ENCODE results near the gene ZC3H10.

ZC3H10 gene

DNA sequence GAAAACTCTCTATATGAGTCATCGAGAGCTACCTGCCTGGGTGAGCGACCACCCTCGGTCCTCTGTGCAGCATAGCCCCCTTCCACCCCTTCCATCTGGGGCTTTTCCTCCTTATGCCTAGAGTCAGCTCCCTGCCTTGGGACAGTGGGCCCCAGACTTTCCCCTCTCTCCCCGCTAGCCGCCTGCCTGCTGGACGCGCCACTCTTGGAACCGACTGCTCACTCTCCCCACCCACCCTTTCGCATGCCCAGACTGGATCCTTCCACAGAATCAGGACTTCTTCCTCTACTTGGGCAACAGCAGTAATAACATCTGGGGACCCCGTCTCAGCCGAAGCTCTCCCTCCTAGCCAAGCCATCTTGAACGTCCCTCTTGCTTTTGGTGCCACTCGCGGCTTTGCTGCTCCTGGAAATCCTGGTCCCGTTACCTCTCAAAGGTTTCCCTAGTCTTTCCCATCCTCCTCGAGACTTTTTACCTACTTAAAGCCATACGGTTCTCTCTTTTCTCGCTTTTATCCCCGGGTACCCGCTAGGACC, 10.7 kb downstream of the ZC3H10 start:
- no peak for DNase-seq

DNA sequence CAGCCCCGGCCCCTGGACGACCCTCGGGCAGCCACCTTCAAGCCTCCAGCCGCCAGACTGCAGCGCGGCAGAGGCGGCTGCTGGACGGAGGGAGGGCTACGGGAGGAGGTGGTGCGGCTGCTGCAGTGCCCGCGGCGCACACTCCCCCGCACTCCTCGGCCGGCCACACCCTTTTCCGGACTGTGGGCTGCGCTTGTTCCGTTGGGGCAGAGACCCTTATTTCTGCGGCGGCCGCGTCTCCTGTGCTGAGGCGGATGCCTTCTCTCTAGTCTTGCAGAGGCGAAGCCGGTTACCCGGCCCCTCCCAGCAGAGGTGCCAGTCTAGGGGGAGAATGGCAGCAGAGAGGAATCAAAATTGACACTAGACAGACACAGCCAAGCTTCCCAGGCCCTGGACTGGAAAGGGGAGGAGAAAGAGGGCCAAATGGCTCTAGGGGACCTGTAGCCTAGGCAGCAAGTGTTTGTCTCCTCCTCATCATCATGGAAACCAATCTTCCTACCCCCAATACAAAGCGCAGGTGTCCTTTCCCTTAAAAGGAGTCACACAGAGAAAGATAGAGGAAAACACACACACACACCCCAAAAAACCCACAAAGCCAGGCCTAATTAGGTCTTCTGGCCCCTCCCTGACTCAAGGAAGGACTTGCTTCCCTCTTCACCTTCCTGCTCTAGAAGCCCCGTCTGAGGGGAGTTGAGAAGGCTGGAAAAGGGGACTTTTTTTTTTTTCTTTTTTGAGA, 11.3 kb downstream of the ZC3H10 start:
- DNase-seq = peak; percentile 29

DNA sequence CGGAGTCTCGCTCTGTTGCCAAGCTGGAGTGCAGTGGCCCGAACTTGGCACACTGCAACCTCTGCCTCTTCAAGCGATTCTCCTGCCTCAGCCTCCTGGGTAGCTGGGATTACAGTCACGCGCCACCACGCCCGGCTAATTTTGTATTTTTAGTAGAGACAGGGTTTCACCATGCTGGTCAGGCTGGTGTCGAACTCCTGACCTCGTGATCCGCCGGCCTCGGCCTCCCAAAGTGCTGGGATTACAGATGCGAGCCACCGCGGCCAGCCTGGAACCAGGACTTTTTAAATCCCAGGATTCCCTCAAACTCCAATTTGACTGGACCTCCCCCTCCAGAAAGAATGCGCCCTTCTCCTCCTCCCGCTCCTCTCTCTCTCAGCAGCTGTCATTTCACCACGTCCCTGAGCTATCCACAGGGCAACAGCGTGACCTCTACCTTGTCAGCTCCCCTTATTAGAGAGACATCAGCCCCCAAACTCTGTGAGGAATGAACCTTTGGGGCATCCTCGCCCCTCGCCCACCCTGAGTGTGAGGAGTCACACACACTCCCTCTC, 12.0 kb downstream of the ZC3H10 start:
- no peak for DNase-seq

DNA sequence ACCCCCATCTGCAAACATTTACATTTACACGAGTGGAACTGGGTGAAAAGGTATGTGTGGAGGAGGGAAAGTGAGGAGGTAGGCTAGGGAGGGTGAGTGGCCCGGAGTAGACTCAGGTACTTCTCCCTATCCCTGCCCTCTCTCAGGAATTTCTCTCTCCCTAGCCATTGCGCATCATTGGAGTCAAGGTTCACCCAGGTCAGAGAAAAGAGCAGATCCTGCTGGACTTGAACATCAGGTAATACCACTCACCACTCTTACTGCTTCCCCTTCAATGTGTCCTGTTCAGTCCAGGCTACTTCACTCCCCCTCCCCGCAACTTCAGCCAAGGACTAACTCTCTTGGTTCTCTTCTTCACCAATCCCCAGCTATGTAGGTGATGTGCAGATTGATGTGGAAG, 12.8 kb downstream of the ZC3H10 start:
- no peak for DNase-seq

DNA sequence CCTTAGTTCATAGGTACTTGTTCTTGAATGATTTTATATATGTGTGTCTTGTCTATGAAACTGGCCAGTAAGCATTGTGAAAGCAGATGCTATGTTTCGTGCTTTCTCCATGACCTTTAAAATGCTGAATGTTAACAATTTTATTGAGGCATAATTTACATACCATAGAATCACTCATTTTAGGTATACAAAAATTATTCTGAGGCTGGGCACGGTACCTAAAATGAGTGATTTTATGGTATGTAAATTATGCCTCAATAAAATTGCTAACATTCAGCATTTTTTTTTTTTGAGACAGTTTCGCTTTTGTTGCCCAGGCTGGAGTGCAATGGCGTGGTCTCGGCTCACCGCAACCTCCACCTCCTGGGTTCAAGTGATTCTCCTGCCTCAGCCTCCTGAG, 16.8 kb downstream of the ZC3H10 start:
- DNase-seq = no peak

DNA sequence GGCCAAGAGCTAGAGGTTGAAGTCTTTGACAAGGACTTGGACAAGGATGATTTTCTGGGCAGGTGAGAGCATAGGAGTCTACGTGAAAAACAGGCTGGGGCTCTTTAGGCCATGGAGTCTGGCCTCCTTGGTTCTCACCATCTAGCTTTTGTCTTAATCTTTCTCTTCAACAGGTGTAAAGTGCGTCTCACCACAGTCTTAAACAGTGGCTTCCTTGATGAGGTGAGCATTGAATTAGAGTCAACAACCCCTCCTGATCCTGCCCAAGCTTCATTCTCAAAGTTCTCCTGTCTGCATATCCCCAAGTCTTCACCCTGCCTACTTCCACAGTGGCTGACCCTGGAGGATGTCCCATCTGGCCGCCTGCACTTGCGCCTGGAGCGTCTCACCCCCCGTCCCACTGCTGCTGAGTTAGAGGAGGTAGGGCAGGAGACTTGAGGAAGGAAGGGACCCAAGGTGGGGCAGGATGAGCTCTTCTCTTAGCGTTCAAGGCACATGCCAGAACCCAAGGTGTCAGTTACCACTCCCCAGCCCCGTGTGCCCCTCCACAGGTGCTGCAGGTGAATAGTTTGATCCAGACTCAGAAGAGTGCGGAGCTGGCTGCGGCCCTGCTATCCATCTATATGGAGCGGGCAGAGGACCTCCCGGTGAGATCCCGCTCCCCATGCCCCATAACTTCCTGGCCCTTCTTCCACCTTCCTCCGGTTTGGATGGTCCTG, 19.9 kb downstream of the ZC3H10 start:
- no peak for DNase-seq

DNA sequence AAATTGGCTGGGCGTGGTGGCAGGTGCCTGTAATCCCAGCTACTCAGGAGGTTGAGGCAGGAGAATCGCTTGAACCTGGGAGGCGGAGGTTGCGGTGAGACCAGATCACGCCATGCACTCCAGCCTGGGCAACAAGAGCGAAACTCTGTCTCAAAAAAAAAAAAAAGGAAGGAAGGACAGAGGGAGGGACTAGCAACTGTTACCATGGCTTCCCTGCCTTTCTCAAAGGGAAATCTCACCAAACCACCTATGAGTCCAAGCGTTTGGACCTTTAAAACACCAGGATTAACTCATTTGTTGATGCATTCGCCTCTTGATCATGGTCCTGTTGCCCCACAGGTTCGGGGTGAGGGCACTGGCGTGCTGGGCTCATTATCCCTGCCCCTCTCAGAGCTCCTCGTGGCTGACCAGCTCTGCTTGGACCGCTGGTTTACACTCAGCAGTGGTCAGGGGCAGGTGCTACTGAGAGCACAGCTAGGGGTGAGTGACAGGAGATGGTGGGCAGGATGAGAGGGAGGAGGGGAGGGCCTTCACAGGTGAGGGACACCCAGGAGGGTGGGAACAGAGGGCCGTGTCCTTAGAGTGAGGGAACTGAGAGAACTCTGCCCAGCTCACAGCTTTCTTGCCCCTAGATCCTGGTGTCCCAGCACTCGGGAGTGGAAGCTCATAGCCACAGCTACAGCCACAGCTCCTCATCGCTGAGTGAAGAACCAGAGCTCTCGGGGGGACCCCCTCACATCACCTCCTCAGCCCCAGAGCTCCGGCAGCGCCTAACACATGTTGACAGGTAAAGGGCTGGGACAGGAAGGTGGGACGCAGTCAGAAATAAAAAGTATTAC, 24.1 kb downstream of the ZC3H10 start:
- no peak for DNase-seq

DNA sequence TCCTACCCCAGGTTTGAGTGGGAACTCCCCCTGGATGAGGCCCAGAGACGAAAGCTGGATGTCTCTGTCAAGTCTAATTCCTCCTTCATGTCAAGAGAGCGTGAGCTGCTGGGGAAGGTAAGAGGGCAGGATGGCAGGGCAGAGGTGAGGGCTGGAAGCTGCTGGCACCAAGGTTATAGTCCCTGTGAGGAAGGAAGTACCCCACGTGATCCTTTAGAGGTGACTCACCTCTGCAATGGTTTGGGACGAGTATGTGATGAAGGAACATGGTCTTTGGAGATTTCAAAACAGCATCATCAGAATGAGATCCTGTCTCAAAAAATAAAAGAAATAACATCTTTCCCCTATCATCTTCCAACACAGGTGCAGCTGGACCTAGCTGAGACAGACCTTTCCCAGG, 25.2 kb downstream of the ZC3H10 start:
- no peak for DNase-seq

DNA sequence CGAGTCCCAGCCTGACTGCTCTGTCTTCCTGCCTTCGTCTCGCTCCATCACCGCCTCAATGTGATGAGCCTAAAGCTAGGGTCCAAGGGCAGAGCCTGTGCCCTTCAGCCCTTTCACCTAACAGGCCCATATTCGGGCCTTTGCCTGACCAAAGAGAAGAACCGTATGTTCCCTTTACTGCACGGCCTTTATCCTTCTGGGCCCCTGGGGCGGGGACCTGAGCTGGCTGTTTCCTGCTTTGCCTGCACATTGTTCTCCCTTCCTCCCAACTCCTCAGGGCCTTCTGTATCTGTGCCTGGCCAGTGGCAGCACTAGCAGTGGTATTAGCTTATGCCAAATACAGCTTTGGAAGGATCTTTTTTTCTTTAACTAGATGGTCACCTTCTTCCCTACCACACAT, 25.8 kb downstream of the ZC3H10 start:
- DNase-seq = no peak

DNA sequence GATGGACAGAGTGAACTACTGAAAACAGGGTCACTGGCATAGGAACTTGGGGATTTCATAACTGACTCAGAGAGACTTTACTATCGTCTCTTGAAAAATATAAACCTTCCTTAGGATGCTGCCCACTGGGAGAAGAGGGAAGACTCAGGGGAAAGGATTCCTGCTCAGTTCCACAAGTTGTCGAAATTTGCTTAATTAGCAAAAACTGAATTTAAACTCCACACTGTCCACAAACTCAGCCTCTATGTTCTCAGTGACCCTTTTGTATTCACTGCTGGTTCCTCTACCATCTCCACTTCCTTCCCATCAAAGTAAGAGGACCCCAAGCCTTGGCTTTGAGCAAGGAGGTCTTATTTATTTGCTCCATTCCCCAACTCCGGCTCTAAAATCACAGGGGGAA, 27.2 kb downstream of the ZC3H10 start:
- no peak for DNase-seq

DNA sequence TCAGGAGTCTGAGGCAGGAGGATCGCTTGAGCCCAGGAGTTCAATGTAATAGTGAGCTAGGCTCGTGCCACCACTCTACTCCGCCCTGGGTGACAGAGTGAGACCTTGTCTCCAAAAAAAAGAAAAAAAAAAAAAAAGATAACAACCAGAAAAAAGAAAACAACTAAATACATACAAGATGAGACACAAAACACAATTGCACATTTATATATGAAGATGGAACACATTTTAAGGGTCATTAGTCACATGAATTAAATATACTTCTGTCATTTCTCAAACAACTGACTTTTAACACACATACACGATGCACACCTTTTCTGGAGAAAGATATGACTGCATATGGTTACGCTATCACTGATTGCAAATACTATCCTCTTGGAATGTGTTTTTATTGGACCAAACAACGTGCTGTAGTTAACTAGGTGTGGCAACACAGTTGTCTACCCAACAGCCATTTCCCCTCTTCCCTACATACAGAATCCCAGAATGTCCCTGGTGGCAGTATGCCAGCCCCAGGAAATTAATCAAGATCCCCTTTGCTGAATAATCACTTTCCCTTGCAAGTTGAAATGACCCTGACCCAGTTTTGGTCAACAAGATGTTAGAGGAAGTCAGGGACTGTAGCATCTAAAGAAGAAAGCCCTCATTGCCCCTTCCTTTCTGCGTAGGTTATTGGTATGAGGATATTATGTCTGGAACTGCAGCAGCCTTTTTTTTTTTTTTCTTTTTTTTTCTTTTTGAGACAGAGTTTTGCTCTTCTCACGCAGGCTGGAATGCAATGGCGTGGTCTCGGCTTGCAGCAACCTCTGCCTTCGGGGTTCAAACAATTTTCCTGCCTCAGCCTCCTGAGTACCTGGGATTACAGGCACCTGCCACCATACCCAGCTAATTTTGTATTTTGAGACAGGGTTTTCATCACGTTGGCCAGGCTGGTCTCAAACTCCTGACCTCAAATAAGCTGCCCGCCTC, 28.7 kb downstream of the ZC3H10 start:
- DNase-seq = no peak

DNA sequence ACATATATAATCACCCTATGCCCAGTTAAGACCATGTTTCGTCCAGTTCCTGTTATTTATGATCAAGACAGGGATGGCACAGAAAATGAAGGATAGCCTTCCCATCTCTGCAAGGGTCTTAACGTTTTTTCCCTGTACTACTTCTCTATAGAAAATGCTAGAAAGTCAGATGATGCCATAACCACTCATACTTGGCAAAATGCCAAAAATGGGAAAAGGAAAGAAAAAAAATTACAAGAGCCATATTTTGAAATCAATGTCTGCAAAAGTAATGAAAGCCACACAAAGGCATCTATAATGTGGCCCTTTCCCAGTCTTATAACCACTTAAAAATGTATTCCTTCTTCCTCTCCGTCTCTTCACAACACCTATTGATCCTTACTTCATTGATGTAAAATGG, 32.5 kb downstream of the ZC3H10 start:
- DNase-seq = no peak

DNA sequence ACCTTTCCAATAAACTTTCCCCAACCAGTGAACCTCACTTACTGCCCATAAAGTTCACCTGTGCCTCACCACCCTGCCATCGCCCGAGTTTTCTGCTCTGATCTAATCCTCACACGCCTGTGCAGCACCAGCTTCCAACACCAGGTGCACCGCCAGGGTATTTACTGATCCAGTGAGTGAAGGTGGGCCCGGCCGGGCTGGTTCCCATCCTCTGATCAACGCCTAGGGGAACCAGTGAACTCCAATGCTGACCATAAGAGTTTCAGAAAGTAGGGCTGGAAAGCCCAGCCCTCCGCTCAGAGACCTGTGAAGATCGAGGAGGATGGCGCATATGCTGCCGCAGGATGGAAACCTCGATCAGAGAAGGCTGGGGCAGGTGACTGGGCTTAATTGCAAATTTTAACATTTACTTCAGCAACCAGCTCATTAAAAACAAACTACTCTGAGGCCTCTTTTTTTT, 33.6 kb downstream of the ZC3H10 start:
- DNase-seq = peak; percentile 42

DNA sequence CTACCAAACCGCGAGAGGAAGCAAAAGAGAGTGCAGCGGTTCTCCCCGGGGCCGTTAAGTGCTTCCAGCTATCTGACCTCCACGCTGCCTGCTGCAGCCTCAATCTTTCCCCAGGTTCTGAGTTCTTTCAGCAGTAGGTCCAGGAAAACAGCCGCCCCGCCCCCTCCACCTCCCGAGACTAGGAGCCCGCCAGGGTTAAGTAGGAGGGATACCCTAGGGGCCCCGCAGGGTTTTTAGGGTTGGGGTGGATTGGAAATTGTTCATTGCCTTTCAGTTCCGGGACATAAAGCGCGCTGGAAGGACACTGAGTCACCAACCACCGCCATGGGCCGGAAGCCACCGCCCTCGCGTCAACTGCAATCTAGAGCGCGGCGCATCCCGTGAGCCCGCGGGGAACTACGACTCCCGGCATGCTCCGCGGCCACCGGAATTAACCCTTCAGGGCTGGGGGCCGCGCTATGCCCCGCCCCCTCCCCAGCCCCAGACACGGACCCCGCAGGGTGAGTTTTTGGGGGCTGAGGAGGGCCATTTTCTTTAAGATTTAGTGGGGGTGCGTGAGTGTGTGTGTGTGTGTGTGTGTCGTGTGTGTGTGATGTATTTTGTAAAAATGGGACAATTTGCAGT, 34.2 kb downstream of the ZC3H10 start, which contains the start of gene MYL6B:
Gene MYL6B, plus strand, starts transcription at position 456 of the 624 bp plus-strand sequence. CDS start 1,332 bp downstream, outside the sequence.
- peak; percentile 78 for DNase-seq

DNA sequence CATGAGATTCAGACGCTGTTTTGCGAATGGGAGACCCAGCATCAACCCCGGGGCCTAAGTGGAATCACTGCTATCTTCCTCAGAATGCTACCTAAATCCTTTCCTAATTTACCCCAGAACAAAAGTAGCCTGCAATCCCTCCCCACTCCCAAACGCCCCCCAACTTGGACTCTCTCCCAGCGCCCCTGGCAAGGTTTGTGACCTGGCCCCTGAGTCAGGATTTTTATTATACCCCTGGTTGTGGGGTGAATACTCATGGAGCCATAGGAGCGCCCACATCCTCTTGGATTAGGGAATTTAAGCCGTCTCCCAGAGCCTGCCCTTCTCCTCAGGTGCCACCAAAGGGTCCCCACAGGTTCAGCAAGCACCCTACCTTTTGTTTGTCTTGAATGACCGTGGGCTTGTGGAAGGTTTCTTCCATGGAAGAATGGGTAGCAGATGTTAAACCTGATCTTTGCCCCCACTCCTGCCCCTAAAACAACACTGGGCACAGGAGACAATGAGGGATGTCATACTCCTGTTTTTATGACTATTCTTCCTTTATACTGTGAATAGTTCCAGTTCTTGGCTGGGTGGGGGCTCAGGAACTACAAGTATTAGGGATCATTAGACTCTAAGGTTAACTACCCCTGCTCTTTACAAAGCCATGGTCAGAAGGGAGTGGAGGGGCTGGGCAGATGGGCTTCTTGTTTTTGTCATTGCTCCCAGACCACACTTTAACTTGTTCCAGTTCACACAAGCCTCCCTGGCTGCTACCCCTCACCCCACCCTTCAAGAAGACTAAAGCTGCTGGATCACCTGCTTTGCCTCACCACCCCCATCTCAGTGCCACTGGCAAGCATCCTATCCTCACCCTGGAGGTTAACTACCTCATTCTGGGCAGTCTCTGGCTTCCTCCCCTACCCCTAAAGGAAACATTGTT, 35.0 kb downstream of the ZC3H10 start:
- no peak for DNase-seq

DNA sequence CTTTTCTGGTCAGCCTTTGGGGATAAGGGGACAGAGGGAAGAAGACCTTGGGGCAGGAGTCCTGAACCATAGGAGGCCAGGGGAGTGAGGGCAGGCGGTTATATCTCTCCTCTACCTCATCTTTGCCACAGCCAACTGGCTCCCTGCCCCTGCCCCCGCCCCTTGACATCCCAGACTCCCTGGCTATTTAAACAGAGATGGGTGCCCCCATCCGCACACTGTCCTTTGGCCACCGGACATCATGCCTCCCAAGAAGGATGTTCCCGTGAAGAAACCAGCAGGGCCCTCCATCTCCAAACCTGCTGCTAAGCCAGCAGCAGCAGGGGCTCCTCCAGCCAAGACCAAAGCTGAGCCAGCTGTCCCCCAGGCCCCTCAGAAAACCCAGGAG, 35.6 kb downstream of the ZC3H10 start:
- no peak for DNase-seq

DNA sequence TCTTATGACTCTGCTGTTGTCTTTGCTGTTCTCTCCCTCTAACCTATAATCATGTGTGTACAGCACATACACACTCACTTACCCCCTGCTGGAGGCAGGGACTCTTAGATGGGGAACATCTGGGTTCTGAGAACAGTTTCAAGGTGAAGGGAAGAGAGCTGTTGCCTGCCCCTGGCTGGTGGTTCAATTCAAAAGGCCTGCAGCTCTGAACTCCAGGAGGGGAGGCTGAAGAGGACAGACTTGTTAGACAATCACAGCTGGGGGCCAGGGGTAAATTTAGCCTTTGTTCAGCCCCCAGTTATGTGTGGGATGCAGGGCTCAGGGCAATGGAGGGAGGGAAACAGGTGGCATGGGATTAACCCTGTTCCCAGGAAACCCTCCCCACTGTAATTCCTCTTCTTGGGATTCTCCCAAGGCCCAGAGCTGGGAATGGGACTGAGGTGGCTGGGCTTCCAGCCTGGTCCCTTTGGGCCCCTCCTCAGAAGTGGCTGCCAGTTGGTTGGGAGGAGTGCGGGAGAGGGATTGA, 36.2 kb downstream of the ZC3H10 start:
- no peak for DNase-seq

DNA sequence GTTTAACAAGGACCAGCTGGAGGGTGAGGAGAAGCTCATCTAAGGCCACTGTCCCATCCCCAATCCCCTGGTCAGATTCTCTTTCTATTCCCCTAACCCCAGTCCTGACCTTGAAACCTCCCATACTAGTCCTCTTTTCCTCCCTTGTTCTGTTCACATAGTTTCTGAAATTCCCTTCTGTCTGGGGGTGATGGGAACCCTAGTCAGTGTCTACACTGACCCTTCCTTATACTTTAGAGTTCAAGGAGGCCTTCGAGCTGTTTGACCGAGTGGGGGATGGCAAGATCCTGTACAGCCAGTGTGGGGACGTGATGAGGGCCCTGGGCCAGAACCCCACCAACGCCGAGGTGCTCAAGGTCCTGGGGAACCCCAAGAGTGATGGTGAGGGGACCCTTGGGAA, 36.8 kb downstream of the ZC3H10 start:
- no peak for DNase-seq

DNA sequence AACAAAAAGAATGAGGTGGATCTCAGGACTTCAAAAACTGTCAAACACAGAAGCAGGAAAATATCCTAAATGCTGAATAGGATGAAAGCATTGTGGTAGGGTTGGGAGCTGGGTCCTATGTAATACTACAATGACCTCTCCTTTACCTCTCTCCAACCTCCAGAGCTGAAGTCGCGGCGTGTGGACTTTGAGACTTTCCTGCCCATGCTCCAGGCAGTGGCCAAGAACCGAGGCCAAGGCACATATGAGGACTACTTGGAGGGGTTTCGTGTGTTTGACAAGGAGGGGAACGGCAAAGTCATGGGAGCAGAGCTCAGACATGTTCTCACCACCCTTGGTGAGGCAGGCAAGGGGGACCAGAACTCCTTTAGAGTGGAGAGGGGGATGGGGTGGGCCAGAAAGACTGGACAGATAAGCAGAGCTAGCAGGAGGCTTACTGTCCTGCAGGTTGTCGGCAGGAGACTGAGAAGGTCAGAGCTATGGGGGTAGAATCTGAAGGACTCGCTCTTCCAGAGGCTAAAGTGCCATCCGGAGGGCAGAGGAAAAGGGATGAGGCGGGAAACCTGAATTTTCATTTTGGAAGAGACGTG, 37.3 kb downstream of the ZC3H10 start:
- DNase-seq = no peak

Measured in NCI-H1105 treated with DMSO at 0.1 percent for 48 hours (cell line).